ENCODE results near the gene ADI1. TPM values are rescaled to one million over a fixed set of nuclear protein-coding genes. Genes with fewer than 3 reads are reported as not detected.
A peak's percentile ranks its signal among the peaks of the same experiment; 100 is the strongest.

The ADI1 gene
- total RNA-seq, 2 donors from 2014 or later = 83.2 to 83.5 TPM

GRCh38 chr2:3542107-3542506 is 22.8 kb upstream of the ADI1 start:
- no peak for DNase-seq
- no peak for TF ChIP-seq CTCF (IDR thresholded peaks at IDR 0.05)
- intact Hi-C loops (cut with DNase I) = no loop called here

GRCh38 chr2:3539836-3540235 is 20.5 kb upstream of the ADI1 start:
- H3K4me3 ChIP-seq = no peak overlapping the region
- no peak overlapping the region for H3K9ac ChIP-seq (ENCODE audit: low read depth in 2 of 2, low read length in 2 of 2)
- DNase-seq = no peak
- no peak overlapping the region for H3K27ac ChIP-seq
- no peaks in the 10 kb centered on the region for H3K4me1 ChIP-seq
- no peaks in the 10 kb centered on the region for H3K27me3 ChIP-seq
- H3K36me3 ChIP-seq = no peaks in the 10 kb centered on the region
- no peak for TF ChIP-seq CTCF (IDR thresholded peaks at IDR 0.05)
- no peaks in the 10 kb centered on the region for H3K9me3 ChIP-seq
- intact Hi-C loops (cut with DNase I) = no loop called here

More at GRCh38 chr2:3542107-3542506, 22.8 kb upstream of the ADI1 start:
- Histone ChIP-seq H3K27ac (no peak overlapping the region), H3K36me3 (peaks cover 1% of the 10 kb centered on the region), H3K4me3 (no peak overlapping the region), H3K9me3 (no peaks in the 10 kb centered on the region), H3K27me3 (no peaks in the 10 kb centered on the region), H3K9ac (ENCODE audit: low read depth in 2 of 2, low read length in 2 of 2) (no peak overlapping the region), H3K4me1 (no peaks in the 10 kb centered on the region)

DNA sequence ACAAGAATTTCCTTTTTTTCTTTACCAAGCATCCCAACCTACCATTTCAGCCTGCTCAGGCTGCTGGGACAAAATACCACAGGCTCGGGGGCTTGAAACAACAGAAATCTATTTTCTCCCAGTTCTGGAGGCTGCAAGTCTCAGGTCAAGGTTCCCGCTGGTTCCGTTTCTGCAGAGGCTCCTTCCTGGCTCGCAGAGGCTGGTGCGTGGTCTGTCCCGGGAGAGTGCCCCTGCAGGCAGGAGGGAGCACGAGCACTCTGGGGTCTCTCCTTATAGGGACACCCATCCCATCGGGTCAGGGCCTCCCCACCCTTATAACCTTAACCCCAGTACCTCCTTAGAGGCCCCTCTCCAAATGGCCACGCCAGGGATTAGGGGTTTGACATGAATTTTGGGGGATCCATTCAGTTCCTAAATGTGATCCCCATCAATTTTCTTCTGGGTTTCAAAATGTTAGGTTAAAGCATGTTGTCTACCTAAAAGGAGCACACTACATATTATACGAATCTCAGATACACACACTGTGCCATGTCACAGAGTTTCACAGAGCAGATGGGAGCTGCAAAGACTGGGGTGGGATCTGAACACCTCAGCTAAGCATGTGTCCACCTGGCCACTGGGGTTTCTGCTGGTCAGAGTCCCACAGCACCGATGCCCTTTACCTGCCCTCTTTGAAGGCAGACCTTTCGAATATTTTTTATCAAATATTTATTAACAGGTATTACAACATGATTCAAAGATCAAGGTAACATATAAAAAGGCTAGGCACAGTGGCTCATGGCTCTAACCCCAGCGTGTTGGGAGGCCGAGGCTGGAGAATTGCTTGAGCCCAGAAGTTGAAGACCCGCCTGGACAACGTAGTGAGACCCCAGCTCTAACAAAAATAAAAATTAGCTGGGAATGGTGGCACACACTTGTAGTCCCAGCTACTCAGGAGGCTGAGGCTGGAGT is 17.6 kb upstream of the ADI1 start:
- no peaks in the 10 kb centered on the region for H3K4me1 ChIP-seq
- H3K27me3 ChIP-seq = no peaks in the 10 kb centered on the region
- peak overlapping the region; percentile 84 for H3K27ac ChIP-seq
- TF ChIP-seq CTCF (IDR thresholded peaks at IDR 0.05) = no peak
- H3K36me3 ChIP-seq = no peaks in the 10 kb centered on the region
- peak; percentile 22 for DNase-seq
- peak overlapping the region; percentile 12 for H3K4me3 ChIP-seq
- H3K9ac ChIP-seq (ENCODE audit: low read depth in 2 of 2, low read length in 2 of 2) = peak overlapping the region; percentile 34 to 46
- intact Hi-C loops (cut with DNase I) = no loop called here
- no peaks in the 10 kb centered on the region for H3K9me3 ChIP-seq

DNA sequence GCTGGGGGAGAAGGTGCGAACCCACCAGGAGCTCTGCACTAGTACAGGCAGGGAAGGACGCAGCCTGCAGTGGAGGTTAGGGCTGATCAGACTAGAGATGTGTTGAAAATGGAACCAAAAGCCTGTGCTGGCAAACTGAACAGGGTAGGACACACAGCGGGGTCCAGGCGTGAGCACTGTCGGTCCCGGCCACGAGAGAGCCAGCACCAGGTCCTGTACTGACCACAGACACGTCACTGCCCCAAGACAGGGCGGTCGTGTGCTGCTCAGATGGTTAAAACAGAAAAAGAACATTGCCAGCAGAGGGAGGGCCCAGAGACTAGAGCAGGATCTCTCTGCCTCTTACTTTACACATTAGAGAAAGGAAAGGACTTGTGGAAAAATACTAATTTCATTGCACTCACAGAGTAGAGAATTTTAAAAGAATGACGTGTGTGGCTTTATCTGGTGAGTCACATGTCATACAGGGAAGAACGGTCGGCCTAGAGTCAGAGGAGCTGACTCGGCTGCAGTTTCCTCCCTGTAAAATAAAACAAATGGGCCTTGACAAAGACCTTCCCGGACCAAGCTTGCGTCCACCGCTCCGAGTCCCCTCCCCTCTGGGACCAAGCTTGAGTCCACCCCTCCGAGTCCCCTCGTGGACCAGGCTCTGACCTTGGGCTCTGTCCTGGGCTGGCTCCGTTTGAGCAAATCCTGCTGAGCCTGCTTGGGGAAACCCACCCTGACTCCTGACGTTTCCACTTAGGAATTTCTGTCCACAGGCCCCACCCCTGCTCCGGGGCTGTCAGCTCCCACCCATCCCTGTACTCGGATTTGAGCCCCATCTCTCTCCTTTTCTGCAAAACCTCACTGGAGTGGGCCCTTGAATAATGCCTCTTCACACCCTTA is 16.7 kb upstream of the ADI1 start:
- H3K27ac ChIP-seq = peak overlapping the region; percentile 84
- no peak for TF ChIP-seq CTCF (IDR thresholded peaks at IDR 0.05)
- intact Hi-C loops (cut with DNase I) = no loop called here
- peak overlapping the region; percentile 12 for H3K4me3 ChIP-seq
- H3K9me3 ChIP-seq = no peaks in the 10 kb centered on the region
- peak overlapping the region; percentile 64 to 68 for H3K9ac ChIP-seq (ENCODE audit: low read depth in 2 of 2, low read length in 2 of 2)
- no peaks in the 10 kb centered on the region for H3K27me3 ChIP-seq
- no peaks in the 10 kb centered on the region for H3K36me3 ChIP-seq
- DNase-seq = peak; percentile 36
- no peaks in the 10 kb centered on the region for H3K4me1 ChIP-seq

- intact Hi-C loops (cut with DNase I) = no loop called here
- no peaks in the 10 kb centered on the region for H3K4me1 ChIP-seq
- no peak for TF ChIP-seq CTCF (IDR thresholded peaks at IDR 0.05)
- no peak overlapping the region for H3K4me3 ChIP-seq
- no peaks in the 10 kb centered on the region for H3K9me3 ChIP-seq
- no peak for DNase-seq
- peak overlapping the region; percentile 84 for H3K27ac ChIP-seq
- H3K27me3 ChIP-seq = no peaks in the 10 kb centered on the region
- H3K9ac ChIP-seq (ENCODE audit: low read depth in 2 of 2, low read length in 2 of 2) = peak overlapping the region; percentile 64 to 68
- H3K36me3 ChIP-seq = no peaks in the 10 kb centered on the region
These were observed 16.1 kb upstream of the ADI1 start for GRCh38 chr2:3535467-3535793.

Data from colonic mucosa (tissue), 4 donors.